AG09319 (cell line): ENCODE measurements around the gene MINK1.

Experiments used
- DNase-seq: peaks from one replicate; pipeline ENCODE4 v3.0.0-alpha.2; 2010; ENCODE audit warnings: low read depth; ENCODE audit errors: extremely low read depth
- TF ChIP-seq, protein P1 (sequence below): IDR thresholded peaks from 2 replicates; pipeline ENCODE4 v1.5.1; 2011; ENCODE audit warnings: low read depth, mild to moderate bottlenecking, inconsistent platforms, low read length, moderate library complexity

The MINK1 gene

DNA sequence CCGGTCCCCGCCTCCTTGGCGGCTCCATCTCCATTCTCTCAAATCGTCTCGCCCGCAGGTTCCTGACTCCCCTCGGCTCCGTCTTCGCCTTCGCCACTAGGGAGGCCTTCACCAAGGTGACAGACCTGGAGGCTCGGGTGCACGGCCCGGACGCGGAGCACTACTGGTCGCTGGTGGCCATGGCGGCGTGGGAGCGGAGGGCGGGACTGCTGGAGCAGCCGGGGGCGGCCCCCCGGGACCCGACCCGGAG, 43.5 kb upstream of the MINK1 start:
- no peak for DNase-seq
- TF ChIP-seq, protein P1, sequence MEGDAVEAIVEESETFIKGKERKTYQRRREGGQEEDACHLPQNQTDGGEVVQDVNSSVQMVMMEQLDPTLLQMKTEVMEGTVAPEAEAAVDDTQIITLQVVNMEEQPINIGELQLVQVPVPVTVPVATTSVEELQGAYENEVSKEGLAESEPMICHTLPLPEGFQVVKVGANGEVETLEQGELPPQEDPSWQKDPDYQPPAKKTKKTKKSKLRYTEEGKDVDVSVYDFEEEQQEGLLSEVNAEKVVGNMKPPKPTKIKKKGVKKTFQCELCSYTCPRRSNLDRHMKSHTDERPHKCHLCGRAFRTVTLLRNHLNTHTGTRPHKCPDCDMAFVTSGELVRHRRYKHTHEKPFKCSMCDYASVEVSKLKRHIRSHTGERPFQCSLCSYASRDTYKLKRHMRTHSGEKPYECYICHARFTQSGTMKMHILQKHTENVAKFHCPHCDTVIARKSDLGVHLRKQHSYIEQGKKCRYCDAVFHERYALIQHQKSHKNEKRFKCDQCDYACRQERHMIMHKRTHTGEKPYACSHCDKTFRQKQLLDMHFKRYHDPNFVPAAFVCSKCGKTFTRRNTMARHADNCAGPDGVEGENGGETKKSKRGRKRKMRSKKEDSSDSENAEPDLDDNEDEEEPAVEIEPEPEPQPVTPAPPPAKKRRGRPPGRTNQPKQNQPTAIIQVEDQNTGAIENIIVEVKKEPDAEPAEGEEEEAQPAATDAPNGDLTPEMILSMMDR, result no peak

DNA sequence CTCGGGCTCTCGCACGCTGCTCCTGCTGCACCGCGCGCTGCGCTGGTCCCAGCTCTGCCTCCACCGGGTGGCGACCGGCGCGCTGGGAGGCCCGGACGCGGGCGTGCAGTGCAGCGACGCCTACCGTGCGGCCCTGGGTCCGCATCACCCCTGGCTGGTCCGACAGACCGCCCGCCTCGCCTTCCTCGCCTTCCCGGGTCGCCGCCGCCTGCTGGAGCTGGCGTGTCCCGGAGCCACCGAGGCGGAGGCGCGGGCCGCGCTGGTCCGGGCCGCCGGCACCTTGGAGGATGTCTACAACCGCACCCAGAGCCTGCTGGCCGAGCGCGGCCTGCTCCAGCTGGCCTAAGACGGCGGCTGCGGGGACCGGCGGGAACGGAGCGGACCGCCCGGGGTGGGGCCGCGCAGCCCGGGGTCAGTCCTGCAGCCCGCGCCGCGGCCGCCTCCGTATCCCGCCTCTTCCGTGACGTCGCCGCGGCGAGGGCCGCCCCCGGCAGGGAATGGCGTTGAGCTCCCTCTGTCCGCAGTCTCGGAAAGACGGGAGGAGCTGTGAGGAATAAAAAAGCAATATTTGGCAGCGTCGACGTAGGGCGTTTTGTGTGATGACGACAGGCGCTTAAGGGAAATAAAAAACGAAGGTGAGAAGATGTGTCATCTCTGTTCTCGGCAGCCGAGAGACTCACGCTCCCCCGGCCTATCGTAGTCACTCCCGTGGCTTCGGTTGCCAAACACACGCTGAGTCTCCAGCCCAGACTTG, 43.0 kb upstream of the MINK1 start:
- DNase-seq, result peak; percentile 64
- TF ChIP-seq, protein P1, result peak; percentile 65

DNA sequence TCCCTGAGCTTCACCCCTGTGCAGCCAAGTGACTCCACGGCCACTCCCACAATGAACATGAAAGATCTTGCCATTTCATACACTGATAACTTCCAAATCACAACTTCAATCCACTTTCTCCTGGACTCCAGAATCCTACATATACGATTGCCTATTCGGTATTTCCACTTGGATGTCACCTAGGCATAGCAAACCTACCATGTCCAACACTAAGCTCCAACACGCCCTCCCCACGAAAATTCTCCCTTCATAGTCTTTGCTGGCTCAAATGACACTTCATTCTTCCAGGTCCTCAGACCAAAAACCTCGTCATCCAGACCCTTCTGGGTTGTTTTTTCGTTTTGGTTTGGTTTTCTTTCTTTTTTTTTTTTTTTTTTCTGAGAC, 42.4 kb upstream of the MINK1 start:
- no peak for DNase-seq
- TF ChIP-seq, protein P1, result no peak

DNA sequence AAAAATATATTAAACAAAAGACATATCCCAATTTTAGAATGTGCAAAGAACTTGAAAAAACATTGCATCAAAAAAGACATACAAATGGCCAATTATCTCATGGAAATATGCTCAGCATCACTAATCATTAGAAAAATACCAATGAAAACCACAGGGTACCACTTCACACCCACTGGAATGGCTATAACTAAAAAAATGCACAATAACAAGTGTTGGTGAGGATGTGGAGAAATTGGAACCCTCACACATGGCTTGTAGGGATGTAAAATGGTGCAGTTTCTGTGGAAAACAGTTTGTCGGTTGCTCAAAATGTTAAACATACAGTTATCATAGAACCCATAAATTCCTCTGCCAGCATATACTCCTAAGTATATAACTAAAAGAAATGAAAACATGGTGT, 38.0 kb upstream of the MINK1 start:
- TF ChIP-seq, protein P1, result no peak
- no peak for DNase-seq

DNA sequence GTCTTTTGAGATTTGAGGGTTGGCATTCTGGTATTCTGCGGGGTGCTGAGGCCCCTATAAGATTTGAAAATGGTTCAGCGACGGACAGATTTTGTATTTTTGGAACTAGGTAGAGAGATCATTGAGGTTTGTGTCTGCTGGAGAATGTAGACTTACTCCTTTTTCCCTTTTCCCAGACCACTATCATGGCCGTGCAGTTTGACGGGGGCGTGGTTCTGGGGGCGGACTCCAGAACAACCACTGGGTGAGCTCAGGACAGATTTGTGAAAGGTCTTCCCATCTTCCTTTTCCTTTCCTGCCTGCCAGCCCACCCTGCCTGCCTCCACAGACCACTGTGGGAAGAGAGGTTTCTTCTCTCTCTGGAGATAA, 36.6 kb upstream of the MINK1 start:
- no peak for DNase-seq
- TF ChIP-seq, protein P1, result no peak

DNA sequence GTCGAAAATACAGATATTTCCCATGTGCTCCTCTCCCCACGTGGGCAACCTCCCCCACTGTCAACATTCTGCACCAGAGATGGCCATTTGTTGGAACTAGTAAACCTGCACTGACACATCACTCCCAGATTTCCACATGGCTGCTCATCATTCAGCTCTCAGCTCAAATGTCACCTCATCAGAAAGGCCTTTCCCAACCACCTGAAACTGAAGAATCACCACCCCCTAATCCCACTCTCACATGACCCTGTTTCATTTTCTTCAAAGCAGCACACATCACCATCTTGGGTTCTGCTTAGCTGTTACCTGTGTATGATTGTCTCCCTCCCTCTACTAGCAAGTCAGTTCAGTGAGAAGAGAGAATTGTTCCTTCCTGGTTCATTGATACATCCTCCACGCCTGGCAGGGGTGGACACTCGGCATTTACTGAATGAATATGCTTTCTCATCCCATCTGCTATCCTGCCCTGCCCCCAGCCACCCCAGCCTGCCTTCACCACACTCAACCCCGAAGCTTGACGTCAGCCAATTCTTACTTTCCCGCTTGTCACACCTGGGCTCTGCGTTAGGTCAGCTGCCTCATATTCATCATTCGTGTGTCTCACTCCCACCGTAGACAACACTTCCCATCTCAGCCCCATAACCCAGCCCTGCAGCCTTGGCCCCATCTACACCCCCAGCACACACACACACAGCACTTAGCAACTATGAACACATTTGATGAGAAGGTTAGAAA, 32.5 kb upstream of the MINK1 start:
- no peak for DNase-seq
- TF ChIP-seq, protein P1, result no peak

DNA sequence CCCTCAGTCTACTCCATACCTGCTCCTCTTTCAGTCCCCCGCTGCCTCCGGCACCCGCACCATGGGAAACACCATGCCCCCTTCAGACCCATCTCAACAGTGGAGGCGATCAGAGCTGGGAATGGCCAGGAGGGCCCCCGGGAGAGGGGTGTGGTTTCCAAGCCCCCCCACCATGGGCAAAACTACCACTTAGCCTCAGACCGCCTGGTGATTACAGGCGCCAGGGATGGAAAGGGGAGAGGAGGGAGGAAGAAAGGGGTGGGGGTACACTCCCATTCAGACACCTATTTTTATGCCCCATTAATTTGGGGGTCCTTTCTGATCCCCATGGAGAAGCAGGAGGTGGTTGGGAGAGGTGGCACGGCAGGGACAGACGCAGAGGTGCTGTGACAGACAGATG, 30.9 kb upstream of the MINK1 start, which contains the start of gene C17orf114:
Gene C17orf114, minus strand, starts transcription at position 101 of the 400 bp plus-strand sequence.
- TF ChIP-seq, protein P1, result no peak
- no peak for DNase-seq
